Pericardium fibroblast (primary cell): Measurements from ENCODE around the gene AGTRAP. TPM values are rescaled to one million over a fixed set of nuclear protein-coding genes. Genes with fewer than 3 reads are reported as not detected.

Experiments used
- total RNA-seq: library from RNA; depleted of rRNA; stranded (reverse); fragments of >200 nt; gene quantifications from 2 replicates; pipeline ENCODE4 v1.2.3, GENCODE V29; 2015

The AGTRAP gene, protein sequence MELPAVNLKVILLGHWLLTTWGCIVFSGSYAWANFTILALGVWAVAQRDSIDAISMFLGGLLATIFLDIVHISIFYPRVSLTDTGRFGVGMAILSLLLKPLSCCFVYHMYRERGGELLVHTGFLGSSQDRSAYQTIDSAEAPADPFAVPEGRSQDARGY
- 46.9 and 59.1 TPM in 2 replicates for total RNA-seq

DNA sequence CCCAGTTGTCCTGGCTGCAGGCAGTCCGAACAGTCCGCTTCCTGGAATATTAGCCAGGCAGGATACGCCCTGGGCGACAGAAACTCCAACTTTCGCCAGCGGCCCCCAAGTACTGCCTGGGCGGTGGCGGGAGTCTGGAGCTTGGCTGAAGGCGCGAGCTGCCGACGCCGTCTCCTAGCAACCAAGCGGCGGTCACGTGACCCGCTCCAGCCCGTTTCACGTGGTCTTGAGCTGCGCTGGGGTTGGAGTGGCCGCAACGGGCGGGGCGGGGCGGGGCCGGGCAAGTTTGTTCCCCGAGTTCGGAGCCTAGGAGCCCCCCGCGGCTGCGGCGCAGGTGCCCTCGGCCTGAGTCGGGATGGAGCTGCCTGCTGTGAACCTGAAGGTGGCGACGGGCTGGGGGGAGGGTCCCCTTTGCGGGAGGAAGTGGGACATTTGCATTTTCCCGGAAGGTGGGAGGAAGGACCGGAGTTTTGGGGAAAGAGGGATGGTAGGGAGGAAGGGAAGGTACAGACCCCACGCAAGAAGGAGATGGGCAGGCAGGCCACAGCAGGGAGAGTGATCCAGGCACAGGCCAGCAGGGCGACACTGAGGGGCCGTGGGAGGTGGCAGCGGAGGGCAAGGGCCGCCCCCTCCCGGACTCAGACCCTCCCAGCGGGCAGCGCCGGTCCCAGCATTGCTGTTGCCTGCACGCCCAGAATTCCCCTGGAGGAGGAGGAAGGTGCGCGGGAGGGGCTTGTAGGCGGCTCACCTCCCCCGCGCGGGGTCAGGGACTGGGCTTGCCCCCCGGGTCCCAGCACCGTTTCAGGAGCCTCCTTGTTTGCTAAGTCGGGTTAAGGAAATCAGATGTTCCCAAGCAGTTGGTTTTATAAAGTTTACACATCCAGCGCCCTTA is at the start of gene AGTRAP:
TSS of gene AGTRAP (plus strand) at position 283 of the 892 bp plus-strand sequence. CDS start at position 356, 73 bp downstream.

DNA sequence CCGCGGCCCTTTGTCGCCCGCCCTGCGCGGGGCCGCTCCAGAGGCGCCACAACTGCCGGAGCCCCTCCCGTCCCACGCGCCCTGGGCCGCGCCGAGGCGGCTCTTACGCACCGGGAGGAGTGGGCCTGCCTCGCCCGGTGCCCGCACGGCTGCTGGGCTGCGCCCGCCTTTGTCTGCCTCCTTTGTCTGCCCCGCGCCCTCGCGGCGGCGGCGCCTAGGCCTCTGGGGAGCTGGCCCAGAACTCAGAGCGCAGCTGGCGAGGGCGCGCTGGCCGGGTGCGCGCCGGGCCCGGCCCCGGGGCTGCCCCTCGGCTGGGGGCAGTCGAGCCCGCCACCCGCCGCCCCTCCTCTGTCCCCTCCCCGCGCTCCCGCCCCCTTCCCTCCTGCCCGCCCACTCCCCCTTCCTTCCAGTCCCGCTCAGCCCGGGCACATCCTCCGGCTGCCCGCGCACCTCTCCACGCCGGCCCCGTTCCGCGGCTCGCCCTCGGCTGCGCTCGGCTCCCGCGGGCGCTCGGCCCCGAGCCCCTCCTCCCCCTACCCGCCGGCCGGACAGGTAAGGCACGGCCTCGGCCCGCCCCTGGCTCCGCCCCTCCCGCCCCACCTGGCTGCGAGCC is 44.5 kb upstream of the AGTRAP start, which contains the start of gene DRAXIN:
TSS of gene DRAXIN (plus strand) at position 409 of the 613 bp plus-strand sequence. CDS start 14,549 bp downstream, outside the sequence.

DNA sequence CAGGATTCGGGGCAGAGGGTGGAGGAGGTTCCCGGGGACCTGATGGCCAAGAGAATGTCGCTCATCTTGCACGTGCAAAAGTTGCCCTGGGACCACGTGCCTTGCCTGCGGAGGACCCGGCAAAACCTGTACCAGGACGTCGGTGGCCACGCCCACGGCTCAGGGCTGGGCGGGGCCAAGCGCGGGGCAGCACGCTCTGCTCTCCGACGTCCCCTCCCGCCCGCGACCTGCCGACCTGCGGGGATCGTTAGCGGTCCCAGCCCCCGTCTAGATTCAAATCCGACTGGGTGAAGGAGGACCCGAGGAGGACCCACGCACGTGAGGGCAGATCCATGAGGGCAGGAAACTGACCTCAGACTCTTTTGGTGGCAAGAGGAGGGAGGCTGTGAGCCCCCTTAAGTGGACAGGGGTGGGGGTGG is 26.1 kb downstream of the AGTRAP start, which contains the start of gene C1orf167:
TSS of gene C1orf167 (plus strand) at position 206 of the 419 bp plus-strand sequence. CDS start 2,208 bp downstream, outside the sequence.

Other genes with a start within 250 kb of the AGTRAP start
- gene FBXO2, start 81.7 kb upstream of the AGTRAP start, total RNA-seq = 0.47 and 2.0 TPM in 2 replicates
- 11.6 and 12.1 TPM in 2 replicates for gene FBXO44, start 81.3 kb upstream of the AGTRAP start, total RNA-seq
- 3.9 and 6.2 TPM in 2 replicates for gene FBXO6, start 71.9 kb upstream of the AGTRAP start, total RNA-seq
- gene MAD2L2, start 55.0 kb upstream of the AGTRAP start, total RNA-seq = 31.4 and 34.9 TPM in 2 replicates
- gene DRAXIN, start 44.4 kb upstream of the AGTRAP start, total RNA-seq = under 0.01 TPM in 1 of 2 replicates, not detected in the other
- 0.93 TPM in 1 of 2 replicates, not detected in the other for gene C1orf167, start 26.1 kb downstream of the AGTRAP start, total RNA-seq
- 19.0 and 20.1 TPM in 2 replicates for gene MTHFR, start 69.8 kb downstream of the AGTRAP start, total RNA-seq
- gene CLCN6, start 70.1 kb downstream of the AGTRAP start, total RNA-seq = 9.6 and 17.8 TPM in 2 replicates
- gene NPPA, start 111.6 kb downstream of the AGTRAP start, total RNA-seq = not detected in 2 replicates
- not detected in 2 replicates for gene NPPB, start 122.8 kb downstream of the AGTRAP start, total RNA-seq
- gene KIAA2013, start 190.3 kb downstream of the AGTRAP start, total RNA-seq = 77.4 and 81.2 TPM in 2 replicates
- gene PLOD1, start 198.6 kb downstream of the AGTRAP start, total RNA-seq = 314 and 529 TPM in 2 replicates
- 32.6 and 37.0 TPM in 2 replicates for gene MFN2, start 244.3 kb downstream of the AGTRAP start, total RNA-seq